Neural cell (in vitro differentiated cells): ENCODE data around the gene CXCL14.

Experiments used
- CTCF ChIP-seq: fragments of 450-650 bp; IDR thresholded peaks from 2 replicates; pipeline ENCODE4 v1.5.1; 2014; ENCODE audit warnings: antibody characterized with exemption, mild to moderate bottlenecking, moderate library complexity; ENCODE audit not compliant: poor library complexity, severe bottlenecking
- EZH2 ChIP-seq: fragments of 200-600, 300-800 bp; shearing (Covaris generic), sonication (generic); IDR thresholded peaks from 2 replicates; pipeline ENCODE4 v1.6.1; 2014; ENCODE audit warnings: antibody characterized with exemption, low read length, borderline replicate concordance, mild to moderate bottlenecking; ENCODE audit not compliant: insufficient read depth, poor library complexity, severe bottlenecking
- POLR2AphosphoS5 ChIP-seq: IDR thresholded peaks from 2 replicates; pipeline ENCODE4 v1.6.1; 2012
- REST ChIP-seq: IDR thresholded peaks from 2 replicates; pipeline ENCODE4 v1.6.1; 2012; ENCODE audit warnings: borderline replicate concordance

- no peak for TF ChIP-seq EZH2
- no peak for TF ChIP-seq CTCF
- no peak for TF ChIP-seq REST
- no peak for TF ChIP-seq POLR2AphosphoS5
These were observed 21.5 kb downstream of the CXCL14 start for GRCh38 chr5:135557076-135557838.
